ENCODE results near the gene TJP1.

DNA sequence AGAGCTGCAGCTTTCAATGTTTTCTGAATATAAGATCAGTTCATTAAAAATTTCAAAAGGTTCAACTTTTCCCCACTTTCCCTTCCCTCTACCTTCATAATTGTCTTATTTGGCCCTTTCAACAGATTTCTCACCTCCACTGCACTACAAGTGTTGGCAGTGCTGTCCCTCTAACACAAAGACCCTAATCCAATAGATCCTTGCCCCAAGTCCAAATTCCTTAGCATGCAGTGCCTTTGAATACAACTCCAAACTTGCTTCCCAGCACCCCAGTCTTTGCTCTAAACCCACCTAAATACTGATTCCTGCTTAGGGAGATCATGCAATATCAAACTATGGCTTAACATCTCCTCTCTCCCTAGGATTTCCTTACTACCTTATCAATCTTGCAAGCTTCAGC lies 43.9 kb downstream of the TJP1 start:
- TF ChIP-seq GATA2 (IDR thresholded peaks at IDR 0.05; ENCODE audit: low read depth, low read length) (no peak), GATA3 (IDR thresholded peaks at IDR 0.05; ENCODE audit: low read depth, low read length) (no peak)
